GM12878 (cell line): ENCODE results near the gene MALT1. TPM values are rescaled to one million over a fixed set of nuclear protein-coding genes. Genes with fewer than 3 reads are reported as not detected.

Experiments used
- ATAC-seq: fragments of 200-7000 bp; cut with Tn5 transposase; 3 replicates; pipeline ENCODE4 v1.9.1; 2020; ENCODE audit warnings: mild to moderate bottlenecking, moderate library complexity
- BruUV-seq: library from RNA; stranded (reverse); fragments of 400-500 nt; replicated peaks from 2 replicates; lab custom pipeline; 2021; lab: Mats Ljungman, UMichigan
- CTCF ChIA-PET: fragments of 300-600 bp; sonication (Branson Sonifier 250); formaldehyde crosslinking; extraction: SDS; loops from one replicate; lab custom pipeline; 2021; ENCODE audit warnings: inconsistent platforms; lab: Yijun Ruan, JAX
- POLR2A ChIA-PET: fragments of 350-600 bp; formaldehyde crosslinking; extraction: SDS; loops from one replicate; lab custom pipeline; 2021; ENCODE audit warnings: inconsistent platforms; lab: Charles Lee
- RAD21 ChIA-PET: fragments of 300-600 bp; sonication (Branson Sonifier 250); formaldehyde crosslinking; loops from one replicate; lab custom pipeline; 2023; ENCODE audit warnings: antibody characterized with exemption; ENCODE audit not compliant: unreplicated experiment; lab: Charles Lee
- SMC1A ChIA-PET: fragments of 300-600 bp; sonication (Branson Sonifier 250); formaldehyde crosslinking; loops from one replicate; lab custom pipeline; 2023; ENCODE audit not compliant: unreplicated experiment, uncharacterized antibody; lab: Charles Lee
- DNase-seq: peaks from one replicate; pipeline ENCODE4 v3.0.0-alpha.2; 2011; ENCODE audit warnings: low read depth, low spot score
- FAIRE-seq: peaks from 3 replicates; lab custom pipeline; 2011; peaks lifted over from hg19 to GRCh38; lab: Jason Lieb, UNC
- H2AFZ ChIP-seq: 2 replicates; pipeline ENCODE4 v1.6.0; 2011; ENCODE audit warnings: low read depth, low read length, control low read depth; ENCODE audit not compliant: control insufficient read depth
- H3K27ac ChIP-seq: 2 replicates; pipeline ENCODE4 v1.5.1; 2011; ENCODE audit warnings: control low read depth; ENCODE audit not compliant: control insufficient read depth, insufficient read depth
- H3K27me3 ChIP-seq, 2 experiments: replicated peaks in 1 of 2; 2 replicates each; pipeline versions ENCODE4 v1.6.0 to v1.6.1; 2011; ENCODE audit warnings: low read length in 1 of 2; ENCODE audit not compliant: control insufficient read depth in 2 of 2, insufficient read depth in 2 of 2
- H3K36me3 ChIP-seq, 2 experiments: 2 replicates each; pipeline ENCODE4 v1.5.1; 2011; ENCODE audit warnings: low read length in 1 of 2; ENCODE audit not compliant: control insufficient read depth in 2 of 2, insufficient read depth in 2 of 2
- H3K4me1 ChIP-seq: 2 replicates; pipeline ENCODE4 v1.6.1; 2011; ENCODE audit warnings: mild to moderate bottlenecking, low read length, moderate library complexity, mixed read lengths; ENCODE audit not compliant: control insufficient read depth, insufficient read depth
- H3K4me2 ChIP-seq: 2 replicates; pipeline ENCODE4 v1.6.0; 2011; ENCODE audit warnings: control low read depth; ENCODE audit not compliant: control insufficient read depth, insufficient read depth
- H3K4me3 ChIP-seq: fragments of 200-600 bp; sonication (generic); 2 replicates; pipeline ENCODE4 v1.5.1; 2016
- H3K79me2 ChIP-seq: 2 replicates; pipeline ENCODE4 v1.6.0; 2011; ENCODE audit warnings: low read length; ENCODE audit not compliant: control insufficient read depth, insufficient read depth
- H3K9ac ChIP-seq: 2 replicates; pipeline ENCODE4 v1.8.0; 2011; ENCODE audit warnings: low read length, control low read depth, mixed read lengths; ENCODE audit not compliant: control insufficient read depth, insufficient read depth
- H3K9me3 ChIP-seq: replicated peaks from 3 replicates; pipeline ENCODE4 v1.5.1; 2011; ENCODE audit warnings: mild to moderate bottlenecking, low read length; ENCODE audit not compliant: control insufficient read depth, insufficient read depth
- H4K20me1 ChIP-seq: 2 replicates; pipeline ENCODE4 v1.6.0; 2011; ENCODE audit not compliant: control insufficient read depth, insufficient read depth
- BCL11A ChIP-seq: IDR thresholded peaks from 2 replicates; pipeline ENCODE4 v1.6.1; 2011; ENCODE audit warnings: low read depth, low read length
- CBX5 ChIP-seq: sonication (generic); IDR thresholded peaks from 2 replicates; pipeline ENCODE4 v1.6.1; 2016; ENCODE audit warnings: low read depth, moderate library complexity, mild to moderate bottlenecking, inconsistent platforms
- CHD4 ChIP-seq: fragments of 200-600 bp; sonication (generic); IDR thresholded peaks from 2 replicates; pipeline ENCODE4 v1.6.1; 2016; ENCODE audit warnings: mild to moderate bottlenecking
- FOS ChIP-seq: IDR thresholded peaks from 3 replicates; pipeline ENCODE4 v1.6.1; 2011; ENCODE audit warnings: borderline replicate concordance; ENCODE audit not compliant: insufficient read length; ENCODE audit errors: extremely low read depth
- HDAC2 ChIP-seq: fragments of 200-600 bp; sonication (generic); IDR thresholded peaks from 2 replicates; pipeline ENCODE4 v1.6.1; 2017
- IRF3 ChIP-seq: fragments of 450-650 bp; IDR thresholded peaks from 2 replicates; pipeline ENCODE4 v1.6.1; 2014; ENCODE audit warnings: mild to moderate bottlenecking
- JUND ChIP-seq: IDR thresholded peaks from 2 replicates; pipeline ENCODE4 v1.6.1; 2012; ENCODE audit warnings: low read depth, mild to moderate bottlenecking, low read length, improper control_type of control experiment, moderate library complexity
- NFYA ChIP-seq: IDR thresholded peaks from 2 replicates; pipeline ENCODE4 v1.6.1; 2011; ENCODE audit warnings: low read depth, mild to moderate bottlenecking, low read length, improper control_type of control experiment, borderline replicate concordance
- NR2F1 ChIP-seq: fragments of 450-650 bp; conservative IDR thresholded peaks from 2 replicates; pipeline ENCODE4 v1.6.1; 2017; ENCODE audit warnings: mild to moderate bottlenecking
- PKNOX1 ChIP-seq: fragments of 450-650 bp; IDR thresholded peaks from 2 replicates; pipeline ENCODE4 v1.6.1; 2016; ENCODE audit warnings: mild to moderate bottlenecking
- RB1 ChIP-seq: fragments of 450-650 bp; formaldehyde crosslinking; IDR thresholded peaks from 2 replicates; pipeline ENCODE4 v1.6.1; 2017; ENCODE audit warnings: mild to moderate bottlenecking, borderline replicate concordance
- RBBP5 ChIP-seq: fragments of 200-600 bp; sonication (generic); conservative IDR thresholded peaks from 2 replicates; pipeline ENCODE4 v1.6.1; 2016
- RCOR1 ChIP-seq: conservative IDR thresholded peaks from 2 replicates; pipeline ENCODE4 v1.6.1; 2012; ENCODE audit warnings: low read depth, low read length, improper control_type of control experiment
- RELA ChIP-seq: fragments of 450-650 bp; IDR thresholded peaks from 2 replicates; pipeline ENCODE4 v1.8.0; 2014; ENCODE audit warnings: borderline replicate concordance; ENCODE audit not compliant: partially characterized antibody
- REST ChIP-seq: IDR thresholded peaks from 2 replicates; pipeline ENCODE4 v1.6.1; 2012; ENCODE audit warnings: mild to moderate bottlenecking, low read depth, low read length
- SIX5 ChIP-seq: IDR thresholded peaks from 2 replicates; pipeline ENCODE4 v1.6.1; 2011; ENCODE audit warnings: mild to moderate bottlenecking, low read depth, low read length, moderate library complexity; ENCODE audit not compliant: severe bottlenecking
- SPI1 ChIP-seq: IDR thresholded peaks from 2 replicates; pipeline ENCODE4 v1.6.1; 2011; ENCODE audit warnings: low read depth, mild to moderate bottlenecking, low read length, moderate library complexity, borderline replicate concordance; ENCODE audit not compliant: insufficient read depth
- SUPT20H ChIP-seq: IDR thresholded peaks from 2 replicates; pipeline ENCODE4 v1.6.1; 2011; ENCODE audit warnings: low read depth, mild to moderate bottlenecking, low read length, moderate library complexity, borderline replicate concordance; ENCODE audit not compliant: control insufficient read depth
- ZNF384 ChIP-seq: IDR thresholded peaks from 2 replicates; pipeline ENCODE4 v1.6.1; 2012; ENCODE audit warnings: low read depth, mild to moderate bottlenecking, low read length, improper control_type of control experiment, borderline replicate concordance
- WGBS: methylation state at CpG from one replicate; pipeline ENCODE4 v1.1.6; 2016; ENCODE audit warnings: low lambda C conversion rate; ENCODE audit not compliant: insufficient replicate concordance, insufficient coverage; ENCODE audit errors: missing lambda C conversion rate; 5-methylcytosine and 5-hydroxymethylcytosine counted together
- in situ Hi-C: fragments of 300-500 bp; cut with MboI; formaldehyde crosslinking; loops from 9 replicates; pipeline ENCODE4 v1.14.3; 2018; ENCODE audit warnings: mixed read lengths
- intact Hi-C: fragments of 100-400 bp; cut with micrococcal nuclease; formaldehyde crosslinking; loops from one replicate; pipeline ENCODE4 v1.14.2; 2022; ENCODE audit not compliant: unreplicated experiment
- polyA plus RNA-seq, 11 experiments: library from polyadenylated mRNA; depleted of rRNA in 4 of 11; unstranded in 6 of 11; stranded (reverse) in 5 of 11; fragments of >200 nt; fragmentation: Nextera tagmentation in 4 of 11; fragmentation: Illumina TruSeq in 1 of 11; extraction: Ambion mirVana in 4 of 11; extraction: Trizol in 1 of 11; gene quantifications; 1 replicate in 1 of 11; 2 replicates in 10 of 11; pipeline versions ENCODE4 v1.2.1 to v1.2.3, GENCODE V29; 2011 to 2016; ENCODE audit warnings: inconsistent platforms in 2 of 11, missing spikeins in 2 of 11, low read depth in 1 of 11
- total RNA-seq, 4 experiments: library from RNA; depleted of rRNA in 3 of 4; stranded (reverse); fragments of >200 nt in 3 of 4; fragmentation: Illumina TruSeq in 1 of 4; extraction: Trizol in 1 of 4; gene quantifications; 2 replicates each; pipeline versions ENCODE4 v1.2.1 to v1.2.3, GENCODE V29; 2013 to 2021

The MALT1 gene
- total and polyA plus RNA-seq, 10 of the 15 experiments (the other 5 are each of a cell fraction or from before 2014, with no cell fraction given) = 17.6 to 126 (median 45.4) TPM

DNA sequence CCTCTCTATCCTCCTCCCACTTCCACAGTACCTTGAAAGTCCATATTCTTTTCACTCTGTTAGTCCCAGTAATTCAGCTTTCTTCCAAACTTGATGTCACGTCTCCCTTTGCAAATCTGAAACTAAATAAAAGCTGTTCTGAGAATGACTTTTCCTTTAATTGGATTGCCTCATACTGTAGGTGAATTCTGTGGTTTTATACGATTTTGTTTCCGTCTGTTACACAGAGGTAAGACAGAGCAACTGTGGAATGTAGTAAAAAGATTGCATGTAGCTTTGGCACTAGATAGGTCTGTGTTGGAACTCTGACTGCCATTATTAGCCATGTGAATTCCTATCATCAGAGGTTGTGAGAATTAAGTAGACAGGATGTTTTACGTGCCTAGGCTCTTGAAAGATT lies 25.9 kb downstream of the MALT1 start:
- CTCF ChIA-PET = interaction anchor here (1.1 kb wide), 2 partner anchors 167 to 176 kb away, joined by 3 to 5 read pairs; no protein-coding TSS in a partner anchor
- RAD21 ChIA-PET = no interaction called here
- ATAC-seq (no peak), FAIRE-seq (no peak), DNase-seq (no peak)
- no peak overlapping the region for H2AFZ ChIP-seq
- H3K4me1 ChIP-seq = no peaks in the 10 kb centered on the region; the same call in 1 of the 2 replicates
- no peaks in the 10 kb centered on the region for H3K27me3 ChIP-seq
- no peak overlapping the region for H3K4me3 ChIP-seq
- no TSS peak for BruUV-seq
- POLR2A ChIA-PET = interaction anchor here (0.7 to 1.4 kb wide), 4 partner anchors 10 to 152 kb away, joined by 3 to 4 read pairs (median 4); no protein-coding TSS in a partner anchor
- no peaks in the 10 kb centered on the region for H4K20me1 ChIP-seq
- SMC1A ChIA-PET = interaction anchor here (0.7 to 6.1 kb wide), 9 partner anchors 13 to 158 kb away, joined by 3 to 44 read pairs (median 4); no protein-coding TSS in a partner anchor
- intact Hi-C loops (no loop called here), in situ Hi-C loops (no loop called here)
- H3K79me2 ChIP-seq = peaks cover 33% of the 10 kb centered on the region
- H3K27ac ChIP-seq = no peak overlapping the region
- TF ChIP-seq NR2F1 = no peak
- TF ChIP-seq SIX5 = no peak
- TF ChIP-seq IRF3 = no peak
- TF ChIP-seq RBBP5 = no peak
- no peak for TF ChIP-seq JUND
- TF ChIP-seq HDAC2 = no peak
- TF ChIP-seq SPI1 = no peak
- TF ChIP-seq BCL11A = no peak
- no peak for TF ChIP-seq SUPT20H
- no peak for TF ChIP-seq RELA
- no peak for TF ChIP-seq ZNF384
- no peak for TF ChIP-seq FOS
- no peak for TF ChIP-seq RCOR1
- TF ChIP-seq REST = no peak
- no peak for TF ChIP-seq NFYA
- no peak for TF ChIP-seq RB1
- TF ChIP-seq CBX5 = no peak
- TF ChIP-seq CHD4 = no peak
- TF ChIP-seq PKNOX1 = no peak
- no peaks in the 10 kb centered on the region; the same call in 2 of the 3 replicates for H3K9me3 ChIP-seq
- peaks cover 10 to 43% of the 10 kb centered on the region in 2 experiments for H3K36me3 ChIP-seq
- H3K4me2 ChIP-seq = no peak overlapping the region
- WGBS = 78% methylated on average over 4 of the region's 4 CpGs
- no peak overlapping the region for H3K9ac ChIP-seq
